NCI-H146 treated with DMSO at 0.1 percent for 48 hours (cell line): Measurements from ENCODE around the gene MYOM3.

Source experiments
- DNase-seq: peaks from one replicate; lab custom pipeline; 2025; ENCODE audit not compliant: unreplicated experiment; lab: John Stamatoyannopoulos, UW

Gene MYOM3

GRCh38 chr1:24111996-24112779 is at the start of gene MYOM3:
Gene MYOM3 (minus strand): TSS chr1:24112135. CDS start chr1:24108636, 3,499 bp downstream.
- DNase-seq = peak; percentile 46

GRCh38 chr1:24161270-24161669 is 49.3 kb upstream of the MYOM3 start:
- DNase-seq = no peak

GRCh38 chr1:24159366-24159765 is 47.4 kb upstream of the MYOM3 start:
- DNase-seq = no peak

GRCh38 chr1:24157918-24158481 is 46.1 kb upstream of the MYOM3 start:
- DNase-seq = no peak

- DNase-seq = no peak
These were observed 44.8 kb upstream of the MYOM3 start for GRCh38 chr1:24156542-24157260.

- peak; percentile 69 for DNase-seq
These were observed 43.3 kb upstream of the MYOM3 start for GRCh38 chr1:24155011-24155782.

GRCh38 chr1:24154215-24154614 is 42.3 kb upstream of the MYOM3 start:
- peak; percentile 91 for DNase-seq

GRCh38 chr1:24152631-24153494 is 40.9 kb upstream of the MYOM3 start:
- DNase-seq = no peak

GRCh38 chr1:24151175-24151533 is 39.2 kb upstream of the MYOM3 start:
- DNase-seq = peak; percentile 94

- peak; percentile 86 for DNase-seq
These were observed 38.6 kb upstream of the MYOM3 start for GRCh38 chr1:24150234-24151174.

- no peak for DNase-seq
These were observed 37.9 kb upstream of the MYOM3 start for GRCh38 chr1:24149866-24150233.

- no peak for DNase-seq
These were observed 35.9 kb upstream of the MYOM3 start for GRCh38 chr1:24147816-24148215.

- no peak for DNase-seq
These were observed 35.3 kb upstream of the MYOM3 start for GRCh38 chr1:24147194-24147593.

- no peak for DNase-seq
These were observed 30.9 kb upstream of the MYOM3 start, which contains the start of gene IL22RA1 for GRCh38 chr1:24142546-24143534. Gene IL22RA1 (minus strand): TSS chr1:24143140. CDS start chr1:24143082, 58 bp downstream.

- DNase-seq = no peak
These were observed 29.5 kb upstream of the MYOM3 start for GRCh38 chr1:24141311-24141997.

GRCh38 chr1:24140741-24141181 is 28.8 kb upstream of the MYOM3 start:
- no peak for DNase-seq

GRCh38 chr1:24139841-24140425 is 28.0 kb upstream of the MYOM3 start:
- no peak for DNase-seq
